RKO (cell line): ENCODE measurements around the gene SEMA4D.
A peak's percentile ranks its signal among the peaks of the same experiment; 100 is the strongest.

Source experiments
- DNase-seq: peaks from one replicate; pipeline ENCODE4 v3.0.0-alpha.2; 2016; ENCODE audit warnings: low spot score

The SEMA4D gene

DNA sequence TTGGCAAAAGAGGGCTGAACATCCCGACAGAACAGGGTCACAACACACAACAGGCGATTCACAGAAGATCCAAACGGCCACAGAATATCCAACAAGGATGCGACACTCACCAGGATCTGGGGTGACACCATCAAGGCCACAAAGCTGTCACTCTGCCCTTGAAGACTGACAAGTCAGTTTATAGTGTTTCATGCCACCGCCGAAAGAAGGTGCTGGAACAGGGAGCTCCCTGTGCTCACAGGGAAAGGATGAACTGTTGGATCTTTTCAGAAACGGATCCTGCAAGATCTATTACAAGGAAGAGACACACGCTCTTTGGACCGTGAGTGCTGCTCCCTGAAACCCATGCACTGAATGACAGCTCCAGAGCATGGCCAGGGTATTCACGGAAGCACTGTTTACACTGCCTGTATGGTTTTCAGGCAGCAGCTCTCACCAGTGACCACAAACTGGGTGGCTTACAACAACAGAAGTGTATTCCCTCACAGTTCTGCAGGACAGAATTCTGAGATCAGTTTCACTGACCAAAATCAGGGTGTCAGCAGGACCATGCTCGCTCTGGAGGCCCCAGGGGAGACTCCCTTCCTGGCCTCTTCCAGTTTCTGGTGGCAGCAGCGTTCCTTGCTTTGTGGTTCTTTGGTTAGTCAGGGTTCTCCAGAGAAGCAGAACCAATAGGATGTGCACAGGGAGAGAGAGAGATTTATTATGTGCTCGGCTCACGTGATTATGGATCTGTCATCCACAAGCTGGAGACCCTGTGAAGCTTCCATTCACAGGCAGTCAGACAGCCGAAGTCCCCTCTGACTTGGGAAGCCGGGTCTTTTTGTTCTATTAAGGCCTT lies 52.8 kb downstream of the SEMA4D start:
- no peak for DNase-seq

DNA sequence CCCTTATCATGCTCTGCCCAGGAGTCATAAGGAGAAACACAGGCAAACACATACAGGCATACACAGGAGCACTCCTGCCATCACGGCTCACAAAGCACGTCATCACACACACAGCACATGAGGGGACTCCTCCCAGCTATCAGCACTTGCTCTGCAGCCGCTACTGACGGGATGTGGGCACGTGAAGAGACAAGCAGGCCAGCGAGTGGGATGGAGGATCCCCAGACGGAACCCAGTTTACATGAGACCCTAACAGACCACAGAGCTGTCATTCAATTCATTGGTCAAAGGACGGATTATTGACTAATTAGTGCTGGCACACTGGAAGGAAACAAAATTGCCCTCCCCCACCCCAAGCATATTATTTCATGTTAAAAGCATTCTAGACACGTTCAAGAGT lies 53.6 kb downstream of the SEMA4D start:
- DNase-seq: no peak

DNA sequence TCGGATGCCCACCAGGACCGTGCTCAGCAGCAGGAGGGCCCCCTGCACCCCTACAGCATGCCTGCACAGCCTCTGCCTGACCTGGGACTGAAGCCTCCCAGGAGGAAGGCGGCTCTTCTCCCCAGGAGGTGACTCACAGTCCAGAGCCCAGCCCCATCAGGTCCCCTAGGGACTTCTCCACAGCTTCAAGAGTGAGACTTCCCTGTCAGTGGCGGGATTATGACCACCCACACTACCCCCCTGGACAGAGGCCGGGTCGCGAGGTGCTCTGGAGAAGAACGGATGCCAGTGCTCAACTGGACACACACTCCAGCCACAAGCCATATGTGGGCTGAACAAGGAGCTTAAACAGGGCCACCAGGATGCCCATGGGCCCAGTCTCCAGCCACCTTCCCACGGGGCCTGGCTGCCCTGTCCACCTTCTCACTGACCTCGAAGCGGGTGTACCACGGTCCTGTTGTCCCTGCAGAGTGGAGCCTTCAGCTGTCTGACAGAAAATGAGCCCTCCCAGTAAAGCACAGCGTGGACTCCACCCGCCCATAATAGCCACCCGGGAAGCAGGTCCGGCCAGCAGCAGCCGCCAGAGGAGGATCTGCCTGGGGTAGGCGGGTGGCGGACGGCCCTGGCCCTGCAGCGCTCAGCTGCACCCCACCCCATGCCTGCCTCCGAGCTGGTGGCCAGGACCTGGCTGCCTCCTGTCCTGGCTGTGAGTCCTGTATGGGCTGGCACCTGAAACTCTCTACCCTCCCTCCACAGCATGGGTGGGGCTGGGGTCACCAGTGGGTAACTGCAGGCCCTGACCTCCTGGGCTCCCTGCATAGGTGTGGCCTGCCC lies 54.7 kb downstream of the SEMA4D start:
- no peak for DNase-seq

DNA sequence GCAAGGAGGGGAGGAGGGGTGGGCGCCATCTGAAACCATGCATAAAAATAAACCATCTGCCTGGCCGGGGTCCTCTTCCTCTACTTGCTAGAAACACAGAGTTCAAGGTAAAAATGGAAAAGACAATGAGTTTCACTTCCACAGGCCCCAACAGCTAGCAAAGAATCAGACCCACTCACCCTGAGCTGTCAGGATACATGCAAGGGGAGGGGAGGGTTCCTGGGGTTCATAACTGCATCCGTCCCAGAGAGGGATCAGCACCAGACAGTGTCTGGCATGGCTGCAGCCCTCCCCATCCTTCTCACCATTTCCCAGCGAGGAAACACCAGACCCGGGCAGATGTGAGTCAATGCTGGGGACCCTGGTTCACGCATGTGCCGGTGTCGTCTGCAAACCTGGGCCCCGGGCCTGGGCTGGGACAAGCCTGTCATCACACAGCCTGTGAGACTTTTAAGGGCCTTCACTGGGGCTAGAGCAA lies 55.4 kb downstream of the SEMA4D start:
- no peak for DNase-seq

DNA sequence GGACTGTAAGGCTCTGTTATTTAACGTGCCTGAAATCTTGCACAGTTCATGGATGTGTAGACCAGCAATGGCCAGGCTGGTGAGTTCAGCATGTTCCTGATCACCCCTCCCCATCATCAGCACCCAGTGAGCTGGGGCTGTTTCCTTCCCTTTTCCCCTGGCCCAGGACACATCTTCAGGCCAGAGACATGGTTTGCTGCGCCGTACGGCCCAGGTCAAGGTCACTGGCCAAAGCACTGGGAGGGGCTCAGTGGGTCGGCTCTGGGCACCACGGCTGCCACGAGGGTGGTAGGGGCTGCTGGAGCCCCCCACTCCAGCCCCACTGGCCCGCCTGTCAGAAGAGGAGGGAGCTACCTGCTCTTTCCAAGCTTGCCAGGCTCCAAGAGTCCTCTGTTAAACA lies 55.9 kb downstream of the SEMA4D start:
- DNase-seq: no peak

DNA sequence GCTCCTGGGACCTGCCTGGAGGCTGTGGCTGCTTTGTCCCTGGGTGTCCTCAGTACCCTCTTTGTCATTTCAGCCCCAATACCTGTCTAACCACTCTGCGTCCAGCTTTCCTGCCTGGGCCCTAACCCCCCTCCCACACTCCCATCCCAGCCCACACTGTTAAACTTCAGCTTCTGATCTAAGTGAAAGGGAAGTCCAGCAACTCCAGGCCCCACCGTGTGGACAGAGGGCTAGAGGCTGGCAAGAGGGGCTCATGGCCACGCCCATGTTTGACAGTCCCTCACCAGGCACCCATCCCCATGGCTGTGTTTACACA lies 56.3 kb downstream of the SEMA4D start:
- DNase-seq: no peak

DNA sequence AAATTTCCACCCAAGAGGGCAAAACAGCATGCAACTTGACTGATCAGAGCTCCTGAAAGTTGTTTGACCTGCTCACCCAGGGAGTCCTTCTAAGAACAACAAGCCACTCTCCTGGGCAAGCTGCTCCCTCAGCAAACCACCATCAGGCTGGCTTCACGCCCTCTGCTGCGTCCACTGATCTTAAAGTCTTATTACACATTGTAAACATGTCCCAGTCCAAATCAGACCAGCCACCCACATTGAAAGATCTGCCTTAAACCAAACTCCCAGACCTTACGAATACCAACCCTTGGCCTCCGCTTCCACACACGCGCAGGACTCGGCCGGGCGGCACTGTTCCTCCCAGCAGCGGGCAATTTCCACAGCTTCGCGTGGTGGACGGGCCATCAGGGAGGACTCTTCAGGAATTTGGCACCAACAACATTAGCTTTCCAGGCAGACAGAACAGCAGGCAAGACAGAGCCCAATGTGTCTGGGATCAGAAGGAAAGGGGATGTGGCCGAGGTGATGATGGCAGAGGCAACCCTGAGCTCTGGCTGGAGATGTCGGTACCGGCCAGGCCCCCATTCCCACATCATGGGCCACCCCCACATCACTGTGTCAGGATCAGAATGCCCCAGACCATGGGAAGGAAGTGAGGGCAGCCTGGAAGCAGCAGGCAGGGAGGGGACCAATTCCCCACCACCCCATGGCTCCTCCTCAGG lies 56.8 kb downstream of the SEMA4D start:
- no peak for DNase-seq

DNA sequence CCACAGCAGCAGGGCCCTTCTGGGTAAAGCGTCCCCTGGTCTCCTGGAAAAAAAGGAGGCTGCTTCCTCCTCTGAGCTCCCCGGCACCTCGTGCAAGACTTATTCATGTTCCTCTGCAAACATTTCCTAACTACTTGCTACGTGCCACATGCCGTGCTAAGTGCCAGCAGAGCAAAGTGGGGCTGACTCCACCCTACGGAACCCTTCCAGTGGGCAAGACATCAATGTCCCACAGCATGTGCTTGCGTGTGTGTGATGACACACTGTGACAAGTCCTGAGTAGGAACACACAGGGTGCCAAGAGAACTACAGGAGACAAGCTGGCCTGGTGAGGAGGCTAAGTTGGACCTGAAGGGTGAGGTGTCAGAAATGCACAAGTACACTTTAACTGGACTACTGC lies 57.4 kb downstream of the SEMA4D start:
- no peak for DNase-seq

DNA sequence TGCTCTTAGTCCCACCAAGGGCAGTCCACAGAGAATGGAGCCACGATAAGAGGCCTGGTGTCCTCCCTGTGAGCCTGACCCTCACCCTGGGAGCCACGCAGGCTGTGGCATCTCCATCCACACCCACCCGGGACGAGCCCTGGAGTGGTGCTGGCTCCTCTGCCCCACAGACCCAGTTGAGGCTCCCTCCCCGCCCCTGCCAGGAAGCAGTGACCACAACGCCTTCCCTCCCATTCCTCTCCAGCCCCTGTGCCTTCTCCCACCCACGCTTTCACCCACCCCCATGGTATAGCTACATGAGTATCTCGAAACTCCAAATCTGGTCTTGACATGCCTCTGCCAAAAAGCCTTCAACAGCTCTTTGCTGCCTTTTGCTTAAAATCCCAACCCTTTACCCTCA lies 57.9 kb downstream of the SEMA4D start:
- no peak for DNase-seq

DNA sequence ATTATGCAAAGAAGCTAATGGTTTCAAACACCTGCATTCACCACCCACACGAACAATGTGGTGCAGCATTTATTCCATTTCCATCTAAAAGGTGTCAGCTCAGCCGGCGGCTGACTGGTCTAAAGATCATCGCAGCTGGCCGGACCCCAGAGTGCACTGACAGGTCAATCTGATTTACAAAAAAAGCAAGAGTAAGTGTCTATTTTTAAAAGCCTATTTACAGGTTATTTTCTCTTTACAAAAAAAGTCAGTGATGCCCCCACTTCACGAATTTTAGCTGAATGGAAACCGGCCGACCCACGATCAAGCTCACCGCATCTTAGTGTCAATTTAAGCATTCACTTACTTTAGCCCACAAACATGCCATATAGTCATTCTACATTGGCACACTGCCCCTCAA lies 58.3 kb downstream of the SEMA4D start:
- no peak for DNase-seq

DNA sequence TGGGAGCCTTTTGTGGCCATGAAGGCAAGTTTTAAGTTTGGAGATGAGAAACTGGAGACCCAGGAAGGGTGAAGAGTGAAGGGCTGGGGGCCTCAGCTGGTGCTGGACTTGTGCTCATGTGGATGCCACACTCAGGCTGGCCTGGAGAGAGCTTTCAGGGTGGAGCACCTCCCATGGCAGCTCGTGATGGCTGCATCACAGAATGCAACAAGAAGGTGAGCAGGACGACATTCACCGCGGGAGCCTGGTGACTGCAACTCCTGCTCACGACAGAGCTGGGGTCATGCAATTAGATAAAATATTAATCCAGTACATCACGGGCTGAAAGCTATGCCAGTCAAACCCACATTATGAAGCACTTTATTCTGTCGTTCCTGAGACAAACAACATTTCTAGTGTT lies 59.7 kb downstream of the SEMA4D start:
- no peak for DNase-seq

DNA sequence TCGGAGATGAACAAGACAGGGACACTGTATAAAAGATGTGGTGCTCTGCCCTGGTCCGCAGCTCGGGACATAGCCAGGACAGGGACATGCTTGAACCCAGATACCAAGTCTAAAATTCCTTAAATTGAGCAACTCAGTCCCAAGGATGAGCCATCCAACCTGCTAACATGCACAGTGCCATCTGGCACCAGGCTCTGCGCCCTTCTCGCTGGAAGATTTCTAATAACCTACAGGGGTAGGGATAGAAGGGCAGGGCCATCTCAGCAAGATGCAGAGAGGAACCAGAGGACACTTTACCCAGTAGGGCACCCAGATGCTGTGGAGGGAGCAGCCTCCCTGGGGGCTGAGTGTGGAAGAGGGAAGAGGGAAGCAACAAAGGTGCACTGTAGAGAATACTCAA lies 60.1 kb downstream of the SEMA4D start:
- no peak for DNase-seq

DNA sequence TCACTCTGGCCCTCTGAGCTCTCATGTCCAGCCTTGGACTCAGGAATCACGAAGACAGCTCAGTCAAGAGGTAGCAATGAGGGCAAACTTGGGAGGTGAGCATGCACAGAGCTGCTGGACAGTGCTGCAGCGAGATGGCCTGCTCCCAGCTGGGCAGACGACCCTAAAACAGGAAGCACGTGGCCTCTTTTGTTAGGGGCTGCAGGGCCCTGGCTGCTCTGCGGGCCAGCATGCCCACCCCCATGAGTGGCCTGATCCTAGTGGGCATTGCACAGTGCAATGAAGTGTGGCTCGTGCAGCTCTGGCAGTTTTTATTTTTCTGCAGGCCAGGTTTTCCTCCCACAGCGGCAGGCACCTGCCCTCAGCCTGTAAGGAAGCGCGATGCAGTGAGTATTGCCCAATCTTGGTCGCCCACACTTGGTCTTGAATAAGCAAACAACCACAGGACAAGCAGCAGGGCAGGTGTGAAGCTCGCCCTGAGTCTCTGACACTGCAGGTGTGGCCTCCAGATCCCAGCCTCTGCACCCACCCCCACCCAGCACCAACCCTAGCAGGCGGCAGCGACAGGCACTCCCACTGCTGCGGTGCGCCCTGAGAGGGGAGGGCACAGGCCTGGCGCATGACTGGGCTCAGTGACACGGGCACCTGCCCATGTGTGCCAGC lies 60.8 kb downstream of the SEMA4D start:
- no peak for DNase-seq

DNA sequence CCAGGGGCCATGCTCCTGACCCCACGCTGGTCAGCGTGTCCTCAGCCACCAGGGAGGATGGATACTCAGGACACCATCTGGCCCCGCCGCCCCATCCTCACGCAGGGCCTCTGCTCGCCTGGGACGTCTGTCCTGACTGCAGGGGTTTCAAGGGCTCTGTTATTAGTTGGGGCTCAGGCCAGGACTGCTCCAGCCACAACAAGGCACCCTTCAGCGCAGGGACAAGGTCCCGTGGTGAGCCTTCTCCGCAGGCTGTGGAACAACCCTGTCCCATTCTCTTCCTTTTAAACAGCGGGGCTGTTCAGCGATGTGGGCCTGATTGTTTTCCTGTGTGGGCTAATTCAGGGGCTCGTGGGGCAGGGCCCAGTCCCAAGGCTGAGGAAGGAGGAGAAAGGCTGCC lies 61.6 kb downstream of the SEMA4D start:
- DNase-seq: no peak

DNA sequence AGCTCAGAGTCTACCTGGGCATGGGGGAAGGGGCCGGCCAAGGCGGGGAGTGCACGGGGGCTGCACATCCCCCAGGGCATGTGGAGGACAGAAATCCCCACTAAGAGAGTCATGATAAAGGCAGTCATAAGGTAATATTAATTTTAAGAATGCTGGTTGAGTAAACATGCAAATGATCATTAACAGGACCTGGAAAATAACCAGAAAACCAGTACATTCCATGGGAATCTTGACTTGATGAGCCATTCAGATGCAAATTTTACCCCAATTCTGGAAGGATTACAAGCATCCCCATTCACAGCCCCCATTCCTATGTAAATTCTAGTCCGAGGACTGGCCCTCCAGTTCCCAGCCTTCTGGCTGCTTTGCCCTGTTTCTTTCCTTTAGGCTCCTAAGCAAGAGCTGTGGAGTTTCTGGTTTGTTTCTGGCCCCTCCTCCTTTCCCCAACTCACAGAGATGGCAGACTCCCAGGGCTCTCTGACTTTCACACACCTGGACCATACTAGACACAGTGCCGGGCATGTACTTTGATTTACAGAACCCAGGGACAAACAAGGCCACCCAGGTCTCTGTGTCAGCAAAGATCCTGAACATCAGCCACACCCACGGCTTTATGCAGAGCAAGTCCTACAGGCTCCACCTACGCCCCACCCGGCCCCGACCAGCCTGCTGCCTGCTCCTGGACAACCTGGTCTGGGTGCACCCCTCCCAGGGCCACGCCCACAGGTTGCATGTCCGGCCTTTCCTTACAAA lies 62.7 kb downstream of the SEMA4D start:
- DNase-seq: no peak

DNA sequence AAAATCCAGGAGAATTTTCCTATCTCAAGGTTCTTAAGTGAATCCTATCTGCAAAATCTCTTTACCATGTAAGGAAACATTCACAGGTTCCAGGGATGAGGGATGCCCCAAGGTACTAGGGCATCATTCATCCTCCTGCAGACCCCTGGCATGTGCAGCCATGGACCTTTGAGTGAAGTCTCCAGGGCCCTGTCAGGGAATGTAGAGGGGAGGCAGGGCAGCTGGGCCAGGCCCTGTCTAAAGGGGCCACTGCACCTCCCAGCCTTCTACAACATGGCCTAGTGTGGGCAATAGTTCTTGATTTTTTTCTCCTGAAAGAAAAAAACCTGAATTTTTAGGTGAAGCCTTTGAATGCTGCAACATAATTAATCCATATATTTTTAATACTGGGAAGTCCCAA lies 63.3 kb downstream of the SEMA4D start:
- no peak for DNase-seq

DNA sequence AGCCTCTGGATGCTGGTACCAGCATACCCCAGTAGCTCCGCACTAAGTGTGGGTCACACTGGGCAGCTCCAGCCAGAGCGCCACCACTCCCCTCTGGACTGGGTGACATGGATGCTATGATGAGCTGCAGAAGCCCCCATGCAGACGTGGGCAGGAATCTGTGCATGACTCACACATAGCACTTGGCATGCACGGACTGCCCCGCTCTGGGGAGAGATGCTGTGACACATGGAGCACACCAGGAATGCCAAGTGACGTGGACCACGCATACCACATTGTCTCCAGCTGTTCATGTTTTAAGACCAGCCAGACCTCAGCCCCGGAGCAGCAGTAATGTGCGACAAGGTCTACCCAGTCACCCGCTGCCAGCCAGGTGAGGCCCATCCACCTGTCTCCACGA lies 64.1 kb downstream of the SEMA4D start:
- DNase-seq: peak; percentile 9

DNA sequence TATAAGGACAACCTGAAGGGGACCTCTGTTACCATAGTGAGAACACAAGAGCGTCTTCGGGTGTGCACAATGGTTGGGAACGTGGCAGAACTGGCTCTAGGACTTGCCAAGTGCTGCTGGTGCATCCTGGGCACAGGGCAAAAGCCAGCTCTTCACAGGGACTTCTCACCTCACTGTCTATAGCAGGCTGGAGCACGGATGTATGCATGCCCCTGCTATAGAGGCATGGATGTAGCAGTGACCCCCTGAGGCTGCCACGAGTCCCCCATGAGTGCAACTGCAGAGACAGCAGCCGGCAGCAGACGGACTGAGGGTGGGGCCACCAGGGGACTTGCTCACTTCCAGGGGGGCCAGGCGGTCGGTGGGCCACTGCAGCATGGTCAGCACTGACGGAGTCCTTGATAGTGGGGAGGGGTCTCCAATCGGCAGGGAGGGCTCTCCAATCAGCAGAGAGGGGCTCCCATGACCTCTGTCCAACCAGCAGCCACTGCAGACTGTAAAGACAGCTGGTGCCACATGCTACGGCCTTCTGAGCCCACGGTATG lies 64.9 kb downstream of the SEMA4D start:
- no peak for DNase-seq

DNA sequence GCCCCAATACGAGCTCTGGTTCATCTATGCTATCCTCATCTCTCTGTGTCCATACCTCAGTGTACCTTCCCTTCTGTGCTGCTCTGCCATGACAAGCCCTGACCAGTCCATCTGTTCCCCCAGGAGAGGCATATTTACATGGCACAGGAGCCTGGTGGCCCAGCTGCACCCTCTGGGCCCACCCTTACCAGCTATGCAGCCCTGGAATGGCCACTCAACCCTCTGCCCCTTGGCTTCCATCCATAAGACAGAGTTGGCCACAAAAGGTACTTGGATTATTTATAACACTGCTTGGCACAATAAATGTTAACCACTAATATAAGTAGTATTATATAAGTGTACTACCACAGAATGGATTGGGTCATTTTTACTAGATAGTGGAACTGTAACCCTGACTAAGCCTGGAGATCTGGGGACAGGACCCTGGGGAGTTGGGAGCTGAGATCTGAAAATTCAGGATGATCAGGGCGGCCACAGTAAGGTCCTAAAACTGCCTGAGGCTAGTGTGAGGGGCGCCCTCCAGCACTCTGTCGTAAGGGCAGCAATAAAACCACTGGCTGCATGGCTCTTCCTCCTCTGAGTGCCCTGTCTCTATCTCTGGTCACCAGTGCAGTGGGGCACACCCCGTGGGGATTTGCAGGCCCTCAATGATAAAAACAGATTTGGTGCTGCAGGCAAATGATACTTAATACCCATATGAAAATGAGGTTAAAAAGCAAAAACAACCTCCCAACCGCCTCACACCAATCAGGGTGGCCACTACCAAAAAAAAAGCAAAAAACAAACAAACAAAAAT lies 65.8 kb downstream of the SEMA4D start:
- DNase-seq: no peak

DNA sequence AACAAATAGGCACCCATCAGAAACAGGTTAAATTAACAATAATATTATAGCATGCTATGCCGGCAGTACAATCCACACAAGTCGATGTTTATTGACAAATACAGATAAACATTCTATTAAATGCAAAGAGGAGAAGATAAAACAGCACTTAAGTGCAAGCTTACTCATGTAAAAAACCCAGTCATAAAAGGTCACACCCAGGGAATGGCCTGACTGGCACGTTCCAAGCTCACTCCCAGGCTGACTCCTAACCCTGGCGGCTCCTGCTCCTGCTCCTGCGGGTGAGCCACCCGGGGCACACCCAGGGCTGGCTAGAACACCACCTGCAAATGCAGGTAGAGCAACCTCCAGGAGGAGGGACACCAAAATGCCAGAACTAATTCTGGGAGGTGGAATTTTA lies 66.9 kb downstream of the SEMA4D start:
- no peak for DNase-seq
